NCI-H2196 treated with DMSO at 0.1 percent for 48 hours (cell line): Measurements from ENCODE around the gene UBASH3A.

ENCODE experiments used
- DNase-seq: peaks from one replicate; lab custom pipeline; 2025; ENCODE audit not compliant: unreplicated experiment; lab: John Stamatoyannopoulos, UW

UBASH3A gene

DNA sequence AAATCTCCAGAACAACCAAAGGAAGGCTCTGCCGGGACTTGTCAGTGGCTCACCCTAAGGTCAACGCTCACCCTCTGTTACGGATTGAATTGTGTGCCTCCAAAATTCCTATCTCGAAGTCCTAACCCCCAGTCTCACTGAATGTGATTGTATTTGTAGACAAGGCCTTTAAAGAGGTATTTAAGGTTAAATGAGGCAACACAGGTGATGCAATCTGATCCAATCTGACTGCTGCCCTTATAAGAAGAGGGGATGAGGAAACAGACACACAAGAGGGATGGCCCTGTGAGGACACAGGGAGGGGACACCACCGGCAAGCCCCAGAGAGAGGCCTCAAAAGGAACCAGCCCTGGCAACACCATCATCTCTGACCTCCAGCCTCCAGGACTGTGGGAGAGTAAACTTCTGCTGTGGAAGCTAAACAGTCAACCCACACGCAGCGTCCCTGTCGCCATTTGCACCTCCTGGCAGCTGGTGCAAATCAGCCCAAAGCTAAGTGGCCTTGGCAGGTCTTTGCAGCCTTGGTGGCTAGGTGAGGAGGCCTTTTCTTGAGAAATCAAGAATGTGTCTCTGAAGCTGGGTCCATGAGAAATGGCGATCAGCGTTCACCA lies 24.2 kb downstream of the UBASH3A start:
- no peak for DNase-seq

DNA sequence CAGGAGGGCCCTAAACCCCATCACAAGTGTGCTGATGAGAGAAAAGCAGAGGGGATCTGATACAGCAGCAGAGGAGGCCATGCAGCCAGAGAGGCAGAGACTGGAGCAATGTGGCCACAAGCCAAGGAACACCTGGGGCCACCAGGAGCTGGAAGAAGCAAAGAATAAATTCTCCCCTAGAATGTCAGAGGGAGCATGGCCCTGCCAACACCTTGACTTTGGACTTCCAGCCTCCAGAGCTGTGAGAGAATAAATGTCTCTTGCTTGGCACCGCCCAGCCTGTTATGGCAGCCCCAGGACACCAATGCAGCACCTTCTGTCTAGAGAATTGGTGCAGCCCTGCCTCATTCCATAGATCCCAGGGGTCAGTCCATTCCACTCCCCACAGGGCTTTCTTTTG lies 25.3 kb downstream of the UBASH3A start:
- DNase-seq, result no peak

GRCh38 chr21:42429856-42430255 lies 26.2 kb downstream of the UBASH3A start:
- no peak for DNase-seq

DNA sequence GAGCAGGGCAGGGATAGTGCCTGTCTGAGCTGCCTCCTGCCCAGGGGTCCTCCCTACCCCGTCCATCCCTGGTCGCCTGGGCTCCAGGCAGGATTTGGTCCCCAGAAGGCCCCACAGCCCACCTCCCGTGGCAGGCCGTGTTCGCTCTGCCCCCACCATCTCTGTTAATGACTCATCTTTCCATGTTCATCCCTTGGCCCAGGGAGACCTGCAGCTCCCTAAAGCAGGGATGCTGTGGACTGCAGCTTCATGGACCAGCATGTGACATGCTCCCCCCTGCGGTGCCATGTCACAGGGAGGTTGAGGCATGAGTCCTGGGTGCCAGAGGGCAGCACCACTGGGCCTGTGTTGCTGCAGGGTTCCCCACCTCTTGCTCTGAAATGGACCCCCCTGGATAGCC lies 26.8 kb downstream of the UBASH3A start:
- no peak for DNase-seq

DNA sequence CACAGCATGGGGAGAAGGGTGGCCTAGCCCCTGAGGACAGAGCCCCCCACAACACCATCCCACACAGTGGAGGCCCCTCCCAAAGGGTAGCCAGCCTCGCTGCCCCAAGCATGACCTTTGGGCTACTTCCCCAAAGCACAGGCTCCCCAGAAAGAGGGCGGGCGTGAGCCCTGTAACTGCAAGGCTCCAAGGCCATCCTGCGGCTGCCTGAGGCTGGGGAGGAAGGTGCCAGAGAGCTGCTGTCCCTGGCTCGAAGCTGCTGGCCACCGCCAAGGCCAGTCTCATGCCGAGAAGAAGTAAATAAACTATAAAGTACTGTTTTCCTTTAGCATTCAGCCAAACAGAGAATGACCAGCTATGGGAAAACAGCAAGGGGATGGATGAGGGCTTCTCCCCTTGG lies 27.5 kb downstream of the UBASH3A start:
- no peak for DNase-seq

- no peak for DNase-seq
Observed at GRCh38 chr21:42432695-42433094, 29.0 kb downstream of the UBASH3A start.

GRCh38 chr21:42433946-42434551 lies 30.3 kb downstream of the UBASH3A start:
- DNase-seq, result no peak

DNA sequence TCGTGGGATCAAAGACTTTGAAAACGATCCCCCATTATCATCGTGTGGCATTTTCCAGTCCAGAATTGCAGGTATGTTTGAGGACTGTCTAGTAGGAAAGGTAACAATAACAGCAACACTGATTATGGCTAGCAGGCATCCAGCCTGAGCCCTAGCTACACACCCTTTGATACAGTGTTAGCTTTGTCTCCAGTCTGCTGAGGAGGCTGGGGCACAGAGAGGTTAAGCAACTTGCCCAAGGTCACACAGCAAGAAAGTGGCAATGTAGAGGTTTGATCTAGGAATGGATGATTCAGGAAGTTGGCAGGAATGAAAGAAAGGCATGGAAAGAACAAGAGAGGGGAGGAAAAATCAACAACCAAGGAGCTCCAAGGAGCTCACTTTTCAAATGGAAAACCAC lies 31.2 kb downstream of the UBASH3A start:
- no peak for DNase-seq

GRCh38 chr21:42435401-42435800 lies 31.7 kb downstream of the UBASH3A start:
- no peak for DNase-seq

DNA sequence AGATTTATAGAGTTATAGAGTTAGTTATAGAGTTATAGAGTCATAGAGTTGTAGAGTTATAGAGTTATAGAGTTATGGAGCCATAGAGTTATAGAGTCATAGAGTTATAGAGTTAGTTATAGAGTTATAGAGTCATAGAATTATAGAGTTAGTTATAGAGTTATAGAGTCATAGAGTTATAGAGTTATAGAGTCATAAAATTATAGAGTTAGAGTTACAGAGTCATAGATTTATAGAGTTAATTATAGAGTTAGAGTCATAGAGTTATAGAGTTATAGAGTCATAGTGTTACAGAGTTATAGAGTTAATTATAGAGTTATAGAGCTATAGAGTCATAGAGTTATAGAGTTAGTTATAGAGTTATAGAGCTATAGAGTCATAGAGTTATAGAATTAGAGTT lies 32.1 kb downstream of the UBASH3A start:
- DNase-seq, result no peak

GRCh38 chr21:42436914-42437313 lies 33.2 kb downstream of the UBASH3A start:
- DNase-seq, result no peak

DNA sequence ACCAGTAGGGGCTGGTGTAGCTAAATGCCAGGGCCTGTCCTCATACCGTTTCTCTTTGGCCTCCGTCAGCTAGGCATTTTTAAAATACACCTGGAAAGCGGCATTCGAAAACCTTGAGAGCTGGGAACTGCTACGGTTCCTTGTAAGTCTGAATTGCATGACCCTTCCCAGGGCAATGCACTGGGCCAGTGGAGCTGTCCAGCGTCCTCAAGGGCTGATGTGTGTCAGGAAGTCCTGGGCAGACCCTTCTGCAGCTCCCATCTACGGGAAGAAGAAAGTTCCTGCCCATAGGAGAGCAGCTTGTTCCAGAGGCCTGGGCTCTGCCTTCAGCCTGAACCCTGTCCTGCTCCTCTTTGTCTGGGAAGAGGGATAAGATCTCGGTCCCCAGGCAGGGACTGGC lies 34.1 kb downstream of the UBASH3A start:
- no peak for DNase-seq

DNA sequence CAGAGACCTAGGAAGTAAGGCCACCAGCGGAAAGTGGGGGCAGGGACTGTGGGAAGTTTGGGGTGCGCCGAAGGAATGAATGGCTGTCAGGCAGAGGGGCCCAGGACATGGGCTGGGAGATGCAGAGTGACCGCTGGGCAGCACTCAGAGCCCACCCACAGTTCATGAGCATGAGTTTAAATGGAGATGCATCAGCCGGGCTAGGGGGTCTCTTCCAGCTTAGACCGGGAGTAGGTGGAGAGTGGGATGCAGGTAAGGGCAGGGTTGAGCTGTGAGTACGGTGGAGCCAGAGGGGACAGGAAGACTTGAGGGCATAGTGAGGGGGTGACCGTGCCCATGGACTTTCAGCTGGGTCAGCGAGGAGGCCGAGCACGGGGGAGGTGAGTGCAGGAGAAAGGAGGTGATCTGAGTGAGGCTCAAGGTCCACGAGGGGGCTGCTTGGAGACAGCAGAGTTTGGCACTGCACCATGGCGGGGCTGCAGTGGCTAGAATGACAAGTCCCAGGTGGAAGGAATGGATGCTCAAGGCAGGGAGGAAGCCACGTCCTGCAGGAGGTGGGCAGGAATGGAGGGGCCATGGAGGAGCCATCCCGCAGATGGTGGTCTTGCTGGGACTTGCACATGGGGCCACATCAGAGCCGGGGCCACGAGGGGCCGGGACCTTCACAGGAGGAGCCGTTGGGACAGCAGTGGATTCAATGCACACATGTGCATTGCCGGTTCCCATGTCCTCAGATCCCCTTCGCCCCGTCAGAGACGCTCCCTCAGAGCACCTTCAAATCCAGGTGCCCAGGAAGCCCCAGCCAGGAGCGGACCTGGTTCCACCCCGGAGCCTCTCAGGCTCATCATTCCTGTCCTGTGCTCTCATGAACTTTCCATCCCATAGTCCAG lies 34.9 kb downstream of the UBASH3A start:
- no peak for DNase-seq

DNA sequence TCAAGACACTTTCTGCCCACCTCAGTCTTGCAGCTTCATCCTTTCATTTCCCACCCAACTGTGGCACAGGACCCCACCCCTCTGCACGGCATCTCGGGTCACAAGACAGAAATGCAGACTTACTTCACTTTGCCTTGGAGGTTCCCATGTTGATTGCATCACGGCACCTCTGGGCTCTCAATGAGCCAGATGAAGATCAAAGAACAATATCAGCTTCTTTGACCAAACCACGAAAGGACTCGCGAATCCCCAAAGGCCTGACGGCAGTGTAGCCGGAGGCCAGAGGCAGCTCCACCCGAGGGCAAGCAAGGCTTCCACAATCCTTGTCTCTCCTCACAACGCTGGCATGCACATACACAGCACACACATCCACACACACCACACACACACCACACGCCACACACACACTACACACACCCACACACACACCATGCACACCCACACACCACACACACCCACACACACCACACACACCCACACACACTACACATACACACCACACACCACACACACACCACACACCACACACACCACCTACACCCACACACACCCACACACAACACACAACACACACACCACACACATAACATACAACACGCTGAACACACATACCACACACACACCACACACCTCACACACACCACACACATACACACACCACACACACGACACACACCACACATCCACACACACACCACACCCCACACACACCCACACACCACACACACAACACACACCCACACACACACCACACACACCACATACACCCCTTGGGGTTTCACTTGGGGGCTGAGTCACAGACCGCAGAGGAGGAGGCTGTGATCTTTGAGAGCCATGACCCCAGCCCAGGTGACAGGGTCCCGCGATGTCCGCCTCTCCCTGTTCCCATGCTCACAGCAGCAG lies 35.8 kb downstream of the UBASH3A start:
- DNase-seq, result no peak

GRCh38 chr21:42440187-42440792 lies 36.6 kb downstream of the UBASH3A start:
- no peak for DNase-seq

DNA sequence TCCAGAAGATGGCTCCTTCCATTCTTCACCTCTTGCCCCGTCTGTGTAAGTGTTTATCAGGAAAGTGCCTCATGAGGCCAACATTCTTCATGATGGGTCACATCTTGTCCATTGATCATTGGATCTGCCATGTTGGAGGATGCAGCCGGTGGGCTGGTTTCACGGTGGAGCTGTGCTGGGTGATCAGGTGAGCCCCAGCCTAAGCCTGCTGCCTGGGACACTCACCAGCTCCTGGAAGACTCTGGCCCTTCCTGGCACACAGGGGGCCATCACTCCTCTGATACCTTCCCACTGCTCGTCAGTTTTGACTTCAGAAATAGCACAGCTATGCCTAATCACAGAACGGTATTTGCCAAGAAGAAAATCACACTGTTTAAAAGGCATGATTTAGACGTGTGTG lies 38.3 kb downstream of the UBASH3A start:
- DNase-seq, result no peak

DNA sequence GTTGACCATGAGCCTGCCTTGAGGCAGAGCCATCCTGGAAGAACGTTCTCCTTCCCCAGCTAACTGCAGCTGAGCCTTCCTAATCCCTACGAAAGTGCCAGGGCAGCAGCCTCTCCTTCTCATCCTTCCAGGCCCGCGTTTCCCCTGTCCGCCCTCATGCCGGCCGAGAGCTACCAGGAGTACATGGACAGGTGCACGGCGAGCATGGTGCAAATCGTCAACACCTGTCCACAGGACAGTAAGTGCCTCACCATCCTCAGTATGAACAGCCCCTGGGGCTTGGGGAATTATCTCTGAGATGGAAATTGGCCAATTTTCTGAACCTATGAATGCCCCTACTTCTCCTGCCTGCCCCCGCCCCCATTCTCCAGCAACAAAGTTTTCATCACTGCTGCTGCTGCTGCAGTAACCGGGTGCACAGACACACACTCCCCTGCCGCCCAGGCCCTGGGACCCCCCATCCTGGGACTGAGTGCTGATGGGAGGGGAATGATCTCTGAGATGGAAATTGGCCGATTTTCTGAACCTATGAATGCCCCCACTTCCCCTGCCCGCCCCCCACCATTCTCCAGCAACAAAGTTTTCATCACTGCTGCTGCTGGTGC lies 39.6 kb downstream of the UBASH3A start:
- DNase-seq, result no peak

GRCh38 chr21:42443876-42444744 lies 40.4 kb downstream of the UBASH3A start:
- DNase-seq, result no peak

DNA sequence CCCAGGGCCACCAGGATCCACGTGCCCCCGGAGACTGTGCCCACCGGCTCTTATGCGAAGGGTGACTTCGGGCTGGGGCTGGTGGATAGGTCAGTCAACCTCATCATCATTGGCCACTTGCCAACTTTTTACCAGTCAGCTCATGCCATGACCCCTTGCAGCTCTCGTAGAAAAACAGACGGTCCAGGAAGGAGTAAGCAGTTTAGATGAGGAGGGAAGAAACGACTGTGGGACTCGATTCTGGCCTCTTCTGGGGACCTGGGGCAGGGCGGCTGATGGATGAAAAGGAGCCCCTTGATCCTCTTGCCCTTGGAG lies 41.0 kb downstream of the UBASH3A start:
- no peak for DNase-seq

DNA sequence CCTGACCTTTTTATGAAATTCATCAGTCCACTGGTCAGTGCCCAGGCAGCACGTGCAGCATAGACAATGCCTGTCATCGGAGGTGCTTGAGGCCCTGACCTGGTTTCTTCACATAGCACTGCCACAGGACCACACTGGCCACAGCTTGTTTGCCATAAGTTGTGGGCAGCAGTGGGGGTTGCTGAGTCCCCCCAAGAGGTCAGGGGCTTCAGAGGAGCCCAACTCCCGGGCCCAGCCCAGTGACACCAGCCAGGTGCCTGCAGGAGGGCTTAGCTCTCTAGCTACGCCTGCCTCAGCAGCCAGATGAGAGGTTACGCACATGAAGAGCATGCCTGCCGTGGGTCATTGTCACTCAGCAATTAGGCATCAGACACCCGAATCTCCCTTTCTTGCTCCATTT lies 41.6 kb downstream of the UBASH3A start:
- DNase-seq, result no peak
